ENCODE data around the gene TMEM176A.

Gene TMEM176A

GRCh38 chr7:150787321-150788281, 13.0 kb upstream of the TMEM176A start:
- DNase-seq (ENCODE audit: insufficient read length, low spot score) (no peak), FAIRE-seq (no peak)
- TF ChIP-seq CTCF (IDR thresholded peaks at IDR 0.05; ENCODE audit: insufficient read depth, missing control alignments) = peak; percentile 6

GRCh38 chr7:150788474-150789269, 11.9 kb upstream of the TMEM176A start:
- DNase-seq (ENCODE audit: insufficient read length, low spot score) = no peak
- TF ChIP-seq CTCF (IDR thresholded peaks at IDR 0.05; ENCODE audit: insufficient read depth, missing control alignments) = no peak
- no peak for FAIRE-seq

DNA sequence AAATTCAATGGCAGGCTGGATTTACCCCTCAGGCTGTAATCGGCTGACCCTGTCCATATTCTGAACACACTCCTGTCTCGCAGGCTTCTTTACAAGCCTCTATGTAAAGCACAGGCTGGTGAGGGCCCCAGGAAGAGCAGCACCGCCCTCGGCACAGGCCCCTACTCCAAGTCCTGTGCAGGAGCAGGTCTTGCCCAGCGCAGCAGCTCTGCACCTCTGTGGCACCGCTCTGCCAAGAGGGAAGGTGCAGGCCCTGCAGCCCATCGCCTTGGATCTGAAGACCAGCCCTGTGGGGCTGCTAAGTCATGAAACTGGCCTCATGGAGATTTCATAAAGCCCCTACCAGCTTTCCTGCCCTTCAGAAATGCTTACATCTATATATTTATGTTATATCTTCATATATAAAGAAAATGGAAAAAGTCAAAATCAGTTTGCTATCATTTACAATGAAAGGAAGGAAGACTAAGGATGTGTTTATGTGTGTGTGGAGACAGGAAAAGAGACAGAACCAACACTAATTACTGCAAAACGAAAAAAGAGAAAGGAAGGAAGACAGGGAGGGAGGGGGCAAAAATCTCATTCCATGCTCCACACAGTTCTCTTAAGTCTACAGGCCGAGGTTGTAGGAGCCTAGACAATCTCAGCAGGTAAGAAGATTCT, 10.0 kb upstream of the TMEM176A start:
- no peak for DNase-seq (ENCODE audit: insufficient read length, low spot score)
- FAIRE-seq = no peak
- no peak for TF ChIP-seq CTCF (IDR thresholded peaks at IDR 0.05; ENCODE audit: insufficient read depth, missing control alignments)

- no peak for DNase-seq (ENCODE audit: insufficient read length, low spot score)
- TF ChIP-seq CTCF (IDR thresholded peaks at IDR 0.05; ENCODE audit: insufficient read depth, missing control alignments) = no peak
- FAIRE-seq = no peak
Measured at GRCh38 chr7:150791304-150791703, 9.3 kb upstream of the TMEM176A start.

- no peak for TF ChIP-seq CTCF (IDR thresholded peaks at IDR 0.05; ENCODE audit: insufficient read depth, missing control alignments)
- FAIRE-seq = no peak
- DNase-seq (ENCODE audit: insufficient read length, low spot score) = no peak
Measured at GRCh38 chr7:150791746-150792452, 8.7 kb upstream of the TMEM176A start.

DNA sequence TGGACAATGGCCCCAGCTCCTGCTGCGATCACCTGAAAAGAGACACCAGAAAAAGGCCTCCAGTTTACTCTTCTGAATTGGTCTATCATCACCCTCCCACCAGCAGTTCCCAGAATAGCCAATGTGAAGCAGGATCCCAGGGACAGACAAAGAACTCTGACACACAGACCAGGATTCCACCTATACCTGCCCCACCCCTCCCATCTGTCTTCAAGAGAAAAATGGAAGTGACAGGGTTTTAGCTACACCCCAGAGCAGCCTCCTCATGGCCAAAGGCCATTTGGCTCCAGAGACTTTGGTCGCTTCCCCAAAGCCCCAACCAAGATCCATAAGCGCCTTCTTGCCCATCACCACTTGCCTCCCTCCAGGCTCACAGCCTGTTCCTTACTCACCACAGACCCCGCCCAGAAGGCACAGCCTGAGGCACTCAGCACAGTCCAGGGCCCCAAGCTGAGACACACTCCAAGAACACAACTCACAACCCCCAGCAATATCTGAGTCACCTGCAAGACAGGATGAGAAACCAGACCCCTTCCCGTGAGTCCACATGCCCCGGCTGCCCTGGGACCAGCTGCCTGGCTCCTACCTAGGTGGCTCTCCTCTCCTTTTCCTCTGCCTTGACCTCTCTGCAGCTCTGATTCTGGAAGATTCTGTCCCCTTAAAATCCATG, 6.9 kb upstream of the TMEM176A start:
- DNase-seq (ENCODE audit: insufficient read length, low spot score) (no peak), FAIRE-seq (no peak)
- no peak for TF ChIP-seq CTCF (IDR thresholded peaks at IDR 0.05; ENCODE audit: insufficient read depth, missing control alignments)
